ENCODE measurements around the gene UGT8.
A peak's percentile ranks its signal among the peaks of the same experiment; 100 is the strongest.
"Not testable (repeated sequence)": the region's sequence is repeated elsewhere in the genome, so short reads cannot be mapped to it uniquely, and the experiment has no call there.

Gene UGT8

GRCh38 chr4:114598191-114599121 lies at the start of gene UGT8:
UGT8 (plus strand) TSS chr4:114598807; CDS start chr4:114622881, 24,074 bp downstream.
- DNase-seq: peak; percentile 31

GRCh38 chr4:114549638-114550037 lies 49.0 kb upstream of the UGT8 start:
- DNase-seq: no peak

DNA sequence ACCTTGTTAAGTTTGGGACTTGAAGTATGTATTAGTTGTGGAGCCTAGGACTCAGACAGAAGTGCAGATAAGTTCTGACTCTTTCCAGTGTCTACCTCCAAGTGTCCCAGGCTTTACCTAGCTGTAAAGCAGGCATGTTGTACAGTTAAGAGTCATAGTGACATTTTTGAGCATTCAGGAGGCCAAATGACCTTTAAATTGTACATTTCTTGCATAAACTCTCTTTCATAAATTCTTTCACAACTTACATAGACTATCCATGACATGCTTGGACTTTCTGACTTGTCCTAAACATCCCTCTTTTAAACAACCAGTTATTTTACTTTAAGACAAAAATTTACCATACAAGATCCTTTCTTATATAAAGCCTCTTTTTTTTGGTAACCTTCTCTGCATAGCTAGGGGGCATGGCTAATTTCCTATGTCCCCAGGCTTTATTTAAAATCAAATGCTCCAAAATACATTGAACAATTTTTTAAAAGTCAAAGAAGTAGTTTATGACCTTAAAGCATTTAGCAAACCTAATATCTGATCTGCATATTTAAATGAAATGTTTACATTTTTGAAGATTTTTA lies 40.1 kb upstream of the UGT8 start:
- DNase-seq: no peak

DNA sequence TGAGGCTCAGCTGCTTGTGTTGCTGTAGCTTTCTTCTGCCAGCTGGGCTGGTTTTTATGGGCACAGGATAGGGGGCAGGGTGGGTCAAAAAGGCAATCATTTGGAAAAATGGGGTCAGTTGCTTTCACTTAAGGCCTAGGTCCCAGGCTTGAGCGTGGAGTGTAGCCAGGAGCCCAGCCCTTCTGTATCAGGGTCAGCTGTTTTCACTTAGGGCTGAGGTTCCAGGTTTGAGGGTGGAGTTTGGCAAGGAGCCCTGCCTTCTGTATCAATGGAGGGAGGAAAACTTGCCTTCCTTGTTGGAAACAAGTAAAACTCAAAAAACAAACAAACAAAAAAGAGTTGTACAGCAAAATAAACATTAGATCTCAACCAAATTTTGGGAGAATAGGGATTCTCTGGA lies 37.0 kb upstream of the UGT8 start:
- DNase-seq: no peak

DNA sequence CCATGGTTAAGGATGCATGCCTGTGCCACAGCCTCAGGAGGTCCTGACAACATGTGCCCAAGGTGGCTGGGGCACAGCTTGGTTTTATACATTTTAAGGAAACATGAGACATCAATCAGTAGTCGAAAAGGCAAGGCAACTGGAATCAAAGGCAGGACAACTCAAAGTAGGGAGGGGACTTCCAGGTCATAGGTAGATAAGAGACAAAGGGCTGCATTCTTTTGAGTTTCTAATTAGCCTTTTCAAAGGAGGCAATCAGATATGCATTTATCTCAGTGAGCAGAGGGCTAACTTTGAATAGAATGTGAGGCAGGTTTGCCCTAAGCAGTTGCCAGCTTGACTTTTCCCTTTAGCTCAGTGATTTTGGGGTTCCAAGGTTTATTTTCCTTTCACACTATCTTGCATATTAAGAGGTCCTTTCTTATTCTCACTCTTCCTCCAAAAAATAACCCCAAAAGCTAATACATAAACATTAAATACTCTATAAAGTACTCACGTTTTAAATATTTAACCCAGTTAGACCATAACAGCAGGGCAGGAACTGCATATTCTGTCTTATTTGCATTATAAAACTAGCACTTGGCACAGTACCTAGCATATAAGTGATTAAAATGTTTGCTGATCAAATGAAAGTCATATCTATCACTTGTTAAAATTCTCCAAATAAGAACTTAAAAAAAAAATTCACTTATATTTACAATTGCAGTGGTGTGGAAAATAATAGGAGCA lies 36.3 kb upstream of the UGT8 start:
- no peak for DNase-seq

DNA sequence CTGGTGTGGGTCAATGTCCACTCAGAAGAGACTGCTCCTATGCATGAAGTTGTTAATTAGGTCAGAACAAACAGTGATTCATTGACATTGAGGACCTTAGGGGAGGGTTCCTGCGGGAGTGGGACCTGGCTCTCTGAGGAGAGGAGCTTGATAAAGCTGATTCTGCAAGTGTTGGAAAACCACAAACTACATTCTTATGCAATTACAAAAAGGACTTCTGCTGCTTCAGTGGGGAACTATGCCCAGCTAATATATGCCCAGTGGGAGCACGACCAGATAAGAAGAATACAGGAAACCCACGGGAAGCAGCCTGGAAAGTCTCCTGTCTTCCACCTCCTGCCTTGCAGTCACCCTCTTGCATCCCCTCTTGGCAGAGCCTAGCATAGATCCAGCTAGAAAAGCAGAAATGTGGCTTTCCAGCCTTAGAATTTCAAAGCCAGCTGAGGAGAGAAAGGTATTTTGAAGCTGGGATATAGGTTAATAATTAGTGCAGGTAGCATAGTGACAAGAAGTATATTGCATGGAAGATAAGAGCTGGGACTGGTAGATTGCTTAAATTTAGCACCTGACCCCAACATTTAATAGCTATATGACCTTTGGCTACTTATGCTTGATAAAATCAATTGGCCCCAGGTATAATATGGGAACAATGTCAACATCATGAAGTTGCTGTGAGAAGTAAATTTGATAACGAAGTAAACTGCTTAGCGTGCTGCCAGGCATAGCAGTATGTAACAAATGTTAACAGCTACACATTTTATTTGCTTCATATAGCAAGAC lies 34.9 kb upstream of the UGT8 start:
- DNase-seq: no peak

GRCh38 chr4:114577386-114577785 lies 21.2 kb upstream of the UGT8 start:
- no peak for DNase-seq

DNA sequence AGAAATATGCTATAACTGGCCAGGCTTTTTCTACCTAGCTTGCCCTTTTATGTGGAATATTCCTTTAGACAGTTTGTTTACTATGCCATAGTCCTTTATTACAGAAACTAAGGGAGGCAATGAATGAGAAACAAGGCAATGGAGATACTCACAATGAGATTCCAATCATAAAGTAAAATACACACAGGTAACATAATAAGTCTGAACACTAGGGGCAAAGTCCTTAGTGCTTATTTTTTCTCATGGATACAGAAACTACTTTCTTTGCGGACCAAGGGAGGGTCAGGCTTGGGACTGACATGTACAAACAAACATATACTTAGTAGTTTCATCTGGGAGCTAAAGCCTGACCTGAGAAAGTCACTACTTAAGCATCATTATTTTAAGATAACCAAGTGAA lies 16.0 kb upstream of the UGT8 start:
- no peak for DNase-seq

DNA sequence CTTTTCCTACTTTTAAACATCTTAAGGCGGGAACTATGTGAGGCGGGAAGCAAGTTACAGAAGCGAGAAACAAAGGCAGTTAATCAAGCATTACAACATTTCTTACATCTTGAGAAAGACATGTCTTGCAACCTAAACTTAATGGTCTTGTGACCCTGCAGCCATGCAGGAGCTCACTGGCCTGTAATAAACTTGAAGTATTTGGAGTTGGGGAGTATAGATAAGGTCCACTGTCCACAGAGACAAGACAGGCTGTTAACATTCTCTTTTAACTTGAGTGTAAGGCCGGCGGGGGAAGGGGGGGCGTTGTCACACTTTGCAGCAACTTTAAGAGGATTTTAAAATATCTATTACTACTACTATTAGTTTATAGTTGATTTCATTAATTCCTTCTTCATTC lies 10.3 kb upstream of the UGT8 start:
- DNase-seq: no peak

GRCh38 chr4:114590360-114590759 lies 8.2 kb upstream of the UGT8 start:
- not testable (repeated sequence) for DNase-seq

- no peak for DNase-seq
Observed at GRCh38 chr4:114593526-114593925, 5.1 kb upstream of the UGT8 start.

DNA sequence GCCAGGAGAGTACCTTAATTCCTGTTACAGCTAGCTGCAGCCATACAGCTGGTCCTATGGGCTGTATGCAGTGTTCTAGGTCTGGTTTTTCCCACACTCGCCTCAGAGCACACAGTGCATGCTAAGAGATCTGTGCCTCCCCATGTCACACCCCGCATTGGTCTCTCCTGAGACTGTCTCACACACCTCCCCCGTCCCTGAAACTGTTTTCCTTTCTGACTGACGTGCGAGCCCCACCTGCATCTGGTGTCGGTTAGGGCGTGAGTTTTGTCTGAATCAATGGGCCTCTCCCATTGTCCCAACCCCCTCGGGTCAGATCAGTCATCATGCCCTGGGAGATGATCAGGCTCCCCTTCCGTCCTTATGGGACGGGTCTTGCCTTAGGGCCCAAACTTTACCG lies 3.4 kb upstream of the UGT8 start:
- DNase-seq: no peak

GRCh38 chr4:114595921-114596320 lies 2.7 kb upstream of the UGT8 start:
- DNase-seq: no peak

DNA sequence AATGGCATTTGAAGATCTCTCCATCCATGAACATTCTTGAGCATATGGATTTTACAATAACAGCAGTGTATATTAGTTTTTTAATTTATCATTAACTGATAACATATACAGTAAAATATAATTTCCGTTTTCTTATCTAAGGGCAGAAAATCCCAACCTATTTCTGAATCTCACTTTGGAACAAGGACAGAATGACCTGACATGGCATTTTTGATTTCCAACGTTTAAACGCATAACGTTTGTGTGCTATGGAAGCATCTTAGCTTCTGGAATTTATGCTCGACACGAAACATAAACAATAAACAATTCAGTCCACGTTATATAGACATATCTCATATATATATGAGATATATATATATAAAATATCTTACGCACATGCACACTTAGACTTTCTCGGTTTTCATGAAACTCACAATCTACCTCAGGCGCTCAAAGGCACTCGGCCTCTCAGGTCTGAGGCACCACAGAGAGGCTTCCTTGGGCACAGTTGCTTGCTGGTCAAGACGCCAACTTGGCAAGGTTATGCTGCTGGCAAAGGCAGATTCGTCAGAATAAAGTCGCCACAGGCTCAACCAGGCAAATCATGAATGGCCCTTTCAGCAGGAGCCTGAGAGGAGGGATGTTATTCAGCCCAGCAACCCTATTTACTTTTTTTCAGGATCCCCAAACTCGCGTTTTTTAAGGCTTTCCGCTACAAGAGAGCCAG lies 1.0 kb upstream of the UGT8 start:
- no peak for DNase-seq

GRCh38 chr4:114599231-114599902 lies 760 bp downstream of the UGT8 start:
- DNase-seq: no peak

GRCh38 chr4:114599903-114600552 lies 1.4 kb downstream of the UGT8 start:
- DNase-seq: no peak

- no peak for DNase-seq
Observed at GRCh38 chr4:114600672-114601071, 2.1 kb downstream of the UGT8 start.

GRCh38 chr4:114601304-114602052 lies 2.9 kb downstream of the UGT8 start:
- no peak for DNase-seq

DNA sequence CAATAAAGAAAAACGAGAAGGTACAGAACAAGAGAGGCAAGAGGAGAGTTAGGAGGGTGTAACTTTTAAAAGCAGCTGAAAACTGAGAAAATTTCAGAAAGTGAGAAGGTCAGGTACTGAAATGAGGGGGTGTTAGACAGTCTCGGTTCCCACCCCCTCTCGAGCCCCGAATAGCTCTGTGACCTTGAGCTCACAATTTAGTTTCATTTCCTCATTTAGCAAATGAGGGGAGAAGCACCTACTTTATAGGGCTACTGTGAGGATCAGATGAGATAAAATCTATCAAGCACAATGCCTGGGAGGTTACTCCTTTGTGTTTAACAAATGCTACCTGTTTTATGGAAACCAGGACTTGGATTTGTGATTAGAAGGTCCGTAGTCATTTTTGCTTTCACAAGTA lies 4.9 kb downstream of the UGT8 start:
- DNase-seq: no peak

- no peak for DNase-seq
Observed at GRCh38 chr4:114606245-114606644, 7.6 kb downstream of the UGT8 start.

All from CD4-positive, alpha-beta T cell treated with Interleukin-12 subunit alpha and Interleukin-12 subunit beta, for 1 hour (primary cell).